GM12878 (cell line): ENCODE data around the gene SPINT1. TPM values are rescaled to one million over a fixed set of nuclear protein-coding genes. Genes with fewer than 3 reads are reported as not detected.

Experiments used
- ATAC-seq: fragments of 200-7000 bp; cut with Tn5 transposase; 3 replicates; pipeline ENCODE4 v1.9.1; 2020; ENCODE audit warnings: mild to moderate bottlenecking, moderate library complexity
- BruUV-seq: library from RNA; stranded (reverse); fragments of 400-500 nt; replicated peaks from 2 replicates; lab custom pipeline; 2021; lab: Mats Ljungman, UMichigan
- CTCF ChIA-PET: fragments of 300-600 bp; sonication (Branson Sonifier 250); formaldehyde crosslinking; extraction: SDS; loops from one replicate; lab custom pipeline; 2021; ENCODE audit warnings: inconsistent platforms; lab: Yijun Ruan, JAX
- POLR2A ChIA-PET: fragments of 350-600 bp; formaldehyde crosslinking; extraction: SDS; loops from one replicate; lab custom pipeline; 2021; ENCODE audit warnings: inconsistent platforms; lab: Charles Lee
- RAD21 ChIA-PET: fragments of 300-600 bp; sonication (Branson Sonifier 250); formaldehyde crosslinking; loops from one replicate; lab custom pipeline; 2023; ENCODE audit warnings: antibody characterized with exemption; ENCODE audit not compliant: unreplicated experiment; lab: Charles Lee
- SMC1A ChIA-PET: fragments of 300-600 bp; sonication (Branson Sonifier 250); formaldehyde crosslinking; loops from one replicate; lab custom pipeline; 2023; ENCODE audit not compliant: unreplicated experiment, uncharacterized antibody; lab: Charles Lee
- DNase-seq: peaks from one replicate; pipeline ENCODE4 v3.0.0-alpha.2; 2011; ENCODE audit warnings: low read depth, low spot score
- FAIRE-seq: peaks from 3 replicates; lab custom pipeline; 2011; peaks lifted over from hg19 to GRCh38; lab: Jason Lieb, UNC
- H2AFZ ChIP-seq: 2 replicates; pipeline ENCODE4 v1.6.0; 2011; ENCODE audit warnings: low read depth, low read length, control low read depth; ENCODE audit not compliant: control insufficient read depth
- H3K27ac ChIP-seq: 2 replicates; pipeline ENCODE4 v1.5.1; 2011; ENCODE audit warnings: control low read depth; ENCODE audit not compliant: control insufficient read depth, insufficient read depth
- H3K27me3 ChIP-seq, 2 experiments: replicated peaks in 1 of 2; 2 replicates each; pipeline versions ENCODE4 v1.6.0 to v1.6.1; 2011; ENCODE audit warnings: low read length in 1 of 2; ENCODE audit not compliant: control insufficient read depth in 2 of 2, insufficient read depth in 2 of 2
- H3K36me3 ChIP-seq, 2 experiments: 2 replicates each; pipeline ENCODE4 v1.5.1; 2011; ENCODE audit warnings: low read length in 1 of 2; ENCODE audit not compliant: control insufficient read depth in 2 of 2, insufficient read depth in 2 of 2
- H3K4me1 ChIP-seq: 2 replicates; pipeline ENCODE4 v1.6.1; 2011; ENCODE audit warnings: mild to moderate bottlenecking, low read length, moderate library complexity, mixed read lengths; ENCODE audit not compliant: control insufficient read depth, insufficient read depth
- H3K4me2 ChIP-seq: 2 replicates; pipeline ENCODE4 v1.6.0; 2011; ENCODE audit warnings: control low read depth; ENCODE audit not compliant: control insufficient read depth, insufficient read depth
- H3K4me3 ChIP-seq: fragments of 200-600 bp; sonication (generic); 2 replicates; pipeline ENCODE4 v1.5.1; 2016
- H3K79me2 ChIP-seq: 2 replicates; pipeline ENCODE4 v1.6.0; 2011; ENCODE audit warnings: low read length; ENCODE audit not compliant: control insufficient read depth, insufficient read depth
- H3K9ac ChIP-seq: 2 replicates; pipeline ENCODE4 v1.8.0; 2011; ENCODE audit warnings: low read length, control low read depth, mixed read lengths; ENCODE audit not compliant: control insufficient read depth, insufficient read depth
- H3K9me3 ChIP-seq: replicated peaks from 3 replicates; pipeline ENCODE4 v1.5.1; 2011; ENCODE audit warnings: mild to moderate bottlenecking, low read length; ENCODE audit not compliant: control insufficient read depth, insufficient read depth
- H4K20me1 ChIP-seq: 2 replicates; pipeline ENCODE4 v1.6.0; 2011; ENCODE audit not compliant: control insufficient read depth, insufficient read depth
- CBFB ChIP-seq: IDR thresholded peaks from 2 replicates; pipeline ENCODE4 v1.6.1; 2016; ENCODE audit warnings: antibody characterized with exemption, low read depth
- CBX5 ChIP-seq: sonication (generic); IDR thresholded peaks from 2 replicates; pipeline ENCODE4 v1.6.1; 2016; ENCODE audit warnings: low read depth, moderate library complexity, mild to moderate bottlenecking, inconsistent platforms
- HCFC1 ChIP-seq: fragments of 150-350 bp; IDR thresholded peaks from 2 replicates; pipeline ENCODE4 v1.6.1; 2014; ENCODE audit warnings: low read length
- IRF5 ChIP-seq: fragments of 450-650 bp; IDR thresholded peaks from 2 replicates; pipeline ENCODE4 v1.6.1; 2017; ENCODE audit warnings: borderline replicate concordance
- NFIC ChIP-seq: IDR thresholded peaks from 2 replicates; pipeline ENCODE4 v1.6.1; 2012; ENCODE audit warnings: low read depth, mild to moderate bottlenecking, inconsistent platforms, low read length, moderate library complexity
- NRF1 ChIP-seq: conservative IDR thresholded peaks from 2 replicates; pipeline ENCODE4 v1.6.1; 2011; ENCODE audit warnings: mild to moderate bottlenecking, low read depth, low read length, improper control_type of control experiment
- RB1 ChIP-seq: fragments of 450-650 bp; formaldehyde crosslinking; IDR thresholded peaks from 2 replicates; pipeline ENCODE4 v1.6.1; 2017; ENCODE audit warnings: mild to moderate bottlenecking, borderline replicate concordance
- RFX5 ChIP-seq: IDR thresholded peaks from 2 replicates; pipeline ENCODE4 v1.6.1; 2011; ENCODE audit warnings: low read depth, low read length, improper control_type of control experiment
- SPI1 ChIP-seq: IDR thresholded peaks from 2 replicates; pipeline ENCODE4 v1.6.1; 2011; ENCODE audit warnings: low read depth, mild to moderate bottlenecking, low read length, moderate library complexity, borderline replicate concordance; ENCODE audit not compliant: insufficient read depth
- SREBF1 ChIP-seq: IDR thresholded peaks from 2 replicates; pipeline ENCODE4 v1.6.1; 2012; ENCODE audit warnings: mild to moderate bottlenecking, low read length
- ZBTB40 ChIP-seq: fragments of 450-650 bp; IDR thresholded peaks from 2 replicates; pipeline ENCODE4 v1.6.1; 2016; ENCODE audit warnings: mild to moderate bottlenecking, moderate library complexity, borderline replicate concordance
- ZNF274 ChIP-seq: IDR thresholded peaks from one replicate; pipeline ENCODE4 v1.8.0; 2011; ENCODE audit not compliant: insufficient read length, insufficient read depth
- ZNF592 ChIP-seq: fragments of 450-650 bp; IDR thresholded peaks from 2 replicates; pipeline ENCODE4 v1.6.1; 2017; ENCODE audit warnings: mild to moderate bottlenecking, moderate library complexity
- ZSCAN29 ChIP-seq: fragments of 450-650 bp; IDR thresholded peaks from 2 replicates; pipeline ENCODE4 v1.6.1; 2017; ENCODE audit warnings: mild to moderate bottlenecking, moderate library complexity
- WGBS: methylation state at CpG from one replicate; pipeline ENCODE4 v1.1.6; 2016; ENCODE audit warnings: low lambda C conversion rate; ENCODE audit not compliant: insufficient replicate concordance, insufficient coverage; ENCODE audit errors: missing lambda C conversion rate; 5-methylcytosine and 5-hydroxymethylcytosine counted together
- in situ Hi-C: fragments of 300-500 bp; cut with MboI; formaldehyde crosslinking; loops from 9 replicates; pipeline ENCODE4 v1.14.3; 2018; ENCODE audit warnings: mixed read lengths
- intact Hi-C: fragments of 100-400 bp; cut with micrococcal nuclease; formaldehyde crosslinking; loops from one replicate; pipeline ENCODE4 v1.14.2; 2022; ENCODE audit not compliant: unreplicated experiment
- polyA plus RNA-seq, 11 experiments: library from polyadenylated mRNA; depleted of rRNA in 4 of 11; unstranded in 6 of 11; stranded (reverse) in 5 of 11; fragments of >200 nt; fragmentation: Nextera tagmentation in 4 of 11; fragmentation: Illumina TruSeq in 1 of 11; extraction: Ambion mirVana in 4 of 11; extraction: Trizol in 1 of 11; gene quantifications; 1 replicate in 1 of 11; 2 replicates in 10 of 11; pipeline versions ENCODE4 v1.2.1 to v1.2.3, GENCODE V29; 2011 to 2016; ENCODE audit warnings: inconsistent platforms in 2 of 11, missing spikeins in 2 of 11, low read depth in 1 of 11
- total RNA-seq, 4 experiments: library from RNA; depleted of rRNA in 3 of 4; stranded (reverse); fragments of >200 nt in 3 of 4; fragmentation: Illumina TruSeq in 1 of 4; extraction: Trizol in 1 of 4; gene quantifications; 2 replicates each; pipeline versions ENCODE4 v1.2.1 to v1.2.3, GENCODE V29; 2013 to 2021

The SPINT1 gene
- total and polyA plus RNA-seq, 10 of the 15 experiments (the other 5 are each of a cell fraction or from before 2014, with no cell fraction given): 3.5 to 28.6 (median 10.2) TPM

- TF ChIP-seq IRF5: no peak
- TF ChIP-seq ZSCAN29: no peak
- no peak for TF ChIP-seq SPI1
Observed at GRCh38 chr15:40881351-40881750, 37.5 kb downstream of the SPINT1 start (continued).

- in situ Hi-C loops: no loop called here
- no peak overlapping the region for H3K4me2 ChIP-seq
- H3K9me3 ChIP-seq: no peaks in the 10 kb centered on the region; the same call in 2 of the 3 replicates
- no peak overlapping the region for H2AFZ ChIP-seq
- H3K27ac ChIP-seq: no peak overlapping the region
- ChIA-PET RAD21 (interaction anchor here (14.9 kb wide), 1 partner anchor 11 kb away, joined by 551 read pairs; the partner anchor contains the start of gene RHOV), POLR2A (interaction anchor here (0.6 to 3.9 kb wide), 3 partner anchors 14 to 26 kb away, joined by 7 to 86 read pairs (median 8); partner anchors contain the start of gene RHOV), CTCF (interaction anchor here (1.6 kb wide), 1 partner anchor 39 kb away, joined by 3 read pairs; no protein-coding TSS in a partner anchor), SMC1A (interaction anchor here (3.2 to 13.4 kb wide), 2 partner anchors 11 to 28 kb away, joined by 38 to 454 read pairs; partner anchors contain the start of gene RHOV)
- intact Hi-C loops: no loop called here
- peaks cover 17% of the 10 kb centered on the region for H3K4me1 ChIP-seq
- FAIRE-seq (no peak), DNase-seq (no peak), ATAC-seq (no peak)
- no TSS peak for BruUV-seq
- H3K27me3 ChIP-seq: no peaks in the 10 kb centered on the region
- no peaks in the 10 kb centered on the region for H3K79me2 ChIP-seq
- WGBS: 50% methylated on average over 1 of the region's 1 CpG
- no peaks in the 10 kb centered on the region for H3K36me3 ChIP-seq
- H4K20me1 ChIP-seq: no peaks in the 10 kb centered on the region
- H3K9ac ChIP-seq: no peak overlapping the region
- H3K4me3 ChIP-seq: no peak overlapping the region
- no peak for TF ChIP-seq SREBF1
- no peak for TF ChIP-seq RFX5
- no peak for TF ChIP-seq CBX5
- TF ChIP-seq NFIC: no peak
- TF ChIP-seq ZNF274: no peak
- no peak for TF ChIP-seq RB1
- TF ChIP-seq CBFB: no peak
- TF ChIP-seq NRF1: no peak
- TF ChIP-seq ZBTB40: no peak
- no peak for TF ChIP-seq ZNF592
- no peak for TF ChIP-seq HCFC1
Observed at GRCh38 chr15:40886586-40886985, 42.7 kb downstream of the SPINT1 start.
